Muscle of back (tissue), 10 donors: ENCODE measurements around the gene FCRL1. TPM values are rescaled to one million over a fixed set of nuclear protein-coding genes. Genes with fewer than 3 reads are reported as not detected.

Source experiments
- polyA plus RNA-seq, 10 donors: library from polyadenylated mRNA; unstranded; fragments of 120-200 nt; gene quantifications; one replicate each; pipeline ENCODE4 v1.2.1, GENCODE V29; 2013; ENCODE audit not compliant: insufficient read length in 10 of 10

Gene FCRL1
- polyA plus RNA-seq, 10 donors, result 0.20 to 1.4 (median 0.32) TPM; not detected in 3

Other genes with a start within 250 kb of the FCRL1 start
- not detected for gene FCRL4, start 222.0 kb downstream of the FCRL1 start, polyA plus RNA-seq
- under 1 TPM in 5 of 10 donors, not detected in 5; 0.09 to 0.58 (median 0.13) TPM for gene FCRL3, start 119.4 kb downstream of the FCRL1 start, polyA plus RNA-seq
- under 1 TPM in 4 of 10 donors, not detected in 6; 0.07 to 0.28 (median 0.17) TPM for gene FCRL2, start 43.0 kb downstream of the FCRL1 start, polyA plus RNA-seq
- under 1 TPM in 4 of 10 donors, not detected in 6; 0.05 to 0.17 (median 0.11) TPM for gene CD5L, start 21.7 kb upstream of the FCRL1 start, polyA plus RNA-seq
- 10 to 100 TPM; 27.1 to 55.1 (median 33.0) TPM for gene KIRREL1, start 173.5 kb upstream of the FCRL1 start, polyA plus RNA-seq